HG02870 (cell line): ENCODE measurements around the gene ERVV-1.
"Not testable (repeated sequence)": the region's sequence is repeated elsewhere in the genome, so short reads cannot be mapped to it uniquely, and the experiment has no call there.

Experiments
- ATAC-seq: cut with Tn5 transposase; IDR thresholded peaks from one replicate; pipeline ENCODE4 v1.9.1; 2021; ENCODE audit warnings: mild to moderate bottlenecking, moderate library complexity; ENCODE audit not compliant: unreplicated experiment

Gene ERVV-1

GRCh38 chr19:53015730-53016129 lies 2.0 kb downstream of the ERVV-1 start:
- ATAC-seq = no peak

DNA sequence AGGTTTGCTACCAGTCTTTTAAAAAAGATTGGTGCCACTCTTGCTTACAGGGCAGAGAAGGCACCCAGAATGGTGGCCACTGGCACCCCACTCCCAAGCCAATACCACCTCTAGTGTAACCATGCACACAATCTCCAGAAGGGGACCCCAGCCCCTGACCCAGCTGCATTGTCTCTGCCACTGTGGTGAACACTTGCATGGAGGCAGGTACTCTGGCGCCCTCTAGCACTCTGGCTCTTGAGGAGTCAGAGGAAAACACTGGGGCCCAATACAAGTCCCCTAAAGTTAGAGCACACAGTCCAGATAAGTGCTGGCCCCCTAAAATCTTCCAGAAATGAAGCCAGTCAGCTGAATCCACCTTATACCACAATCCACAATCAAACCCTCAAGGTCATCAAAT lies 6.0 kb downstream of the ERVV-1 start:
- no peak for ATAC-seq

- ATAC-seq = not testable (repeated sequence)
Measured at GRCh38 chr19:53028306-53028705, 14.6 kb downstream of the ERVV-1 start.

DNA sequence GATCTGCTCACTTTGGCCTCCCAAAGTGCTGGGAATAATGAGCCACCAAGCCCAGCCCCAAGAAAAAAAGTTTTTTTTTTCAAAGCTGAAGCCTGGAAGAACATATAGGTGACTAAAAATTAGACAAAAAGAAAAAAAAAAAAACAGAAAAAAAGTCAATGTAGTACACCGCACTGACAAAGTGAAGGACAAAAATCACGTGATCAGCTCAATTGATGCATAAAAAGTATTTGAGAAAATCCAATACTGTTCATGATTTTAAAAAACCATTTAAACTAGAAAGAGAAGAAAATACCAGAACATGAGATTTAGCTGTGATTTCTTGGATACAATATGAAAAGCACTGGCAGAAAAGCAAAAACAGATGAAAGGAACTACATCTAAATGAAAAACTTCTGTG lies 20.3 kb downstream of the ERVV-1 start:
- ATAC-seq = no peak

DNA sequence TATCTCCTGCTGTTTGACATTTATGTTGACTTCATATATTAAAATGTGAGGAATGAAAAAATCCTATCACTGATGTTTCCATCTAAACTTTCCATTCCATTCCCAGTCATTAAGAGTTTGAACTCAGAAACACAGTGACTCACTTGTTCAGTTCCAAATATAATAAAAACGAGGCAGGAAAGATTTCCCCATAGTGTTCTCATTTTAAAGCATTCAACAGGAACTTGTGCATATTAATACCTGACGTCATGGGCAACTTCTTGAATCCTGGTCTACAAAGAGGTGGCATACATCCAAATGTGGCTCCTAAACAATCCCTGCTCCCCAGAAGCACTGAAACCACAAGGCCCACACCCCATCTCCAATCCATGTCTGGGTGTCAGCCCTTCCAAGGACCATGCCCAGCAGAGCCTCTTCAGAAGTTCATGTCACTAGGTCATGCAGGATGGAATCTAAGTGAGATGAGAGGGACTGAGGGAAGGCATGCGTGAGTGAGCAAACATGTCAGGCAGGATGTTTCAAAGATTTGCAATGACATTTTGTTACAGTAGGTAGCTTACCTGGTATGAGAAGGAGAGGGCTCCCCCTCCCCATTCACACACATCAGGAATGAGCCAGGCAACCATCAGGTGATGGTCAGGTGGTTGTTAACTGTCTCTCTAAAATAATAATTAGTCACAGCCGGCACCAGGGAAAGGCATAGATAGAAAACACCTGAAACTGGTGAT lies 21.4 kb downstream of the ERVV-1 start:
- ATAC-seq = no peak

- no peak for ATAC-seq
Measured at GRCh38 chr19:53037101-53038097, 23.7 kb downstream of the ERVV-1 start.

DNA sequence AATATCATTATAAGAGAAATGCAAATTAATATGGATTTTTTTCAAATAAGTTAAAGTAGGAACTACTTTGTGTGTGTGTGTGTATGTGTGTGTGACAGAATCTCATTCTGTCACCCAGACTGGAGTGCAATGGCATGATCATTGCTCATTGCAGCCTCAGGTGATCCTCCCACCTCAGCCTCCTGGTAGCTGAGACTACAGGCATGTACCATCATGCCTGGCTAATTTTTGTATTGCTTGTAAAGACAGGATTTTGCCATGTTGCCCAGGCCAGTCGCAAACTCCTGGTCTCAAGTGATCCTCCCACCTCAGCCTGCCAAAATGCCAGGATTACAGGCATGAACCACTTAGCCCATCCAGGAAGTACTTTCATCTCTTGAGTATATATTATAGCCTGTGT lies 27.6 kb downstream of the ERVV-1 start:
- ATAC-seq = no peak

DNA sequence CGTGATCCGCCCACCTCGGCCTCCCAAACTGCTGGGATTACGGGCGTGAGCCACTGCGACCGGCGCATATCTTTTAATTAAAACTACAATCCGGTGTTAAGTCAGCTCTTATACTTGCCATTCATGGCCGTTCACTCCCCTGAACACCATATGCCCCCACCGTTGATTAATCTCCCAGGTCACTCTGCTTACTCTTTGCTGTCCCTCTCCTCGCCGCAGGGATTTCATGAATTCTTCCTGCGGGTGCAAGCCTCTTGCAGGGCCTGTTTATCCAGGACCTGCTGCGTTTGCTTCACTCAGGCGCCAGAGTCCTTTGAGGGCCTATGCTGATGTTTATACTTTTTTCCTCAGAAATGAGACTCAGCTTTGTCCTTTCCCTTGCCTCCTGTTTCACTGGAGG lies 31.8 kb downstream of the ERVV-1 start:
- ATAC-seq = no peak

DNA sequence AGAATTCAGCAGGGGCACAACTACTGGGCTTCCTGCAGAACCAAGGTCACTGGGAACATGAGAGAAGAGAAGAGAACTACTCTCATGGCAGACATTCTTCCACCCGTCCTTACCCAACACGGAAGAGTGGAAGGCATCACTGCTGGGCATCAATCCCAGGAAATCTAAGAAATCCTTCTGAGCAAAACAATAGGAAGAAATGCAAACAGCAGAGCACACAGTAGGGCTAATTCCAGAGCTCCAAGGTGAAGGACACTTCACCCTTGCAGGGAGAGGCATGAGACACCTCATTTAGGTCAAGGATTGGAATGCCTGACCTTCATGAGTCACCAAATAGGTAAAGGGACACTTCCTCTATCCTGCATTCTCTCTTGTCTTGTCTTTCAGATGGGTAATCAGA lies 33.7 kb downstream of the ERVV-1 start:
- no peak for ATAC-seq

- no peak for ATAC-seq
Measured at GRCh38 chr19:53055117-53055516, 41.4 kb downstream of the ERVV-1 start.

- ATAC-seq = no peak
Measured at GRCh38 chr19:53057904-53058580, 44.3 kb downstream of the ERVV-1 start.
